Gastrocnemius medialis (tissue), 4 donors: ENCODE measurements around the gene PGLYRP2. TPM values are rescaled to one million over a fixed set of nuclear protein-coding genes. Genes with fewer than 3 reads are reported as not detected.

Source experiments
- ATAC-seq, 2 donors: fragments of 150-250 bp; one replicate each; pipeline ENCODE4 v1.9.1; 2016
- DNase-seq, 2 donors: peaks; one replicate each; pipeline ENCODE4 v3.0.0-alpha.2; 2019
- H3K27ac ChIP-seq, 4 donors: fragments of 200-600 bp; sonication (generic); 1 replicate in 1 of 4; 2 replicates in 3 of 4; pipeline ENCODE4 v1.5.1; 2016 to 2018; ENCODE audit warnings: mild to moderate bottlenecking in 2 of 4, moderate library complexity in 1 of 4
- H3K27me3 ChIP-seq, 3 donors: fragments of 200-600 bp; sonication (generic) in 2 of 3; 1 replicate in 1 of 3; 2 replicates in 2 of 3; pipeline versions ENCODE4 v1.5.1 to v1.6.0; 2016 to 2019; ENCODE audit warnings: mild to moderate bottlenecking in 1 of 3, moderate library complexity in 1 of 3
- H3K36me3 ChIP-seq, 2 donors: fragments of 200-600 bp; sonication (generic) in 1 of 2; one replicate each; pipeline ENCODE4 v1.5.1; 2017 to 2018
- H3K4me1 ChIP-seq, 2 donors: fragments of 200-600 bp; sonication (generic) in 1 of 2; one replicate each; pipeline ENCODE4 v1.5.1; 2016 to 2017; ENCODE audit warnings: mild to moderate bottlenecking in 2 of 2
- H3K4me3 ChIP-seq, 4 donors: fragments of 200-600 bp; sonication (generic) in 3 of 4; 1 replicate in 1 of 4; 2 replicates in 3 of 4; pipeline ENCODE4 v1.5.1; 2016 to 2019; ENCODE audit warnings: mild to moderate bottlenecking in 2 of 4
- H3K9me3 ChIP-seq, 3 donors: fragments of 200-600 bp; sonication (generic) in 2 of 3; 1 replicate in 1 of 3; 2 replicates in 2 of 3; pipeline ENCODE4 v1.5.1; 2016 to 2019
- CTCF ChIP-seq, 5 experiments: fragments of 450-650 bp in 3 of 5; fragments of 200-600 bp in 2 of 5; sonication (generic) in 2 of 5; IDR thresholded peaks in 4 of 5; conservative IDR thresholded peaks in 1 of 5; 1 replicate in 4 of 5; 2 replicates in 1 of 5; pipeline ENCODE4 v1.5.1; 2016 to 2019; ENCODE audit warnings: antibody characterized with exemption in 5 of 5, mild to moderate bottlenecking in 3 of 5, moderate library complexity in 3 of 5
- POLR2A ChIP-seq, 2 donors: fragments of 450-650 bp; IDR thresholded peaks; one replicate each; pipeline ENCODE4 v1.6.1; 2017; ENCODE audit warnings: antibody characterized with exemption in 2 of 2, mild to moderate bottlenecking in 2 of 2, moderate library complexity in 2 of 2
- in situ Hi-C, 4 donors: fragments of 200-750 bp; cut with MboI; loops; one replicate each; pipeline versions ENCODE4 v1.15.0 to v1.8.0; 2017; ENCODE audit warnings: low sequenced_read_pairs in 4 of 4
- intact Hi-C: fragments of 100-400 bp; cut with DNase I; formaldehyde crosslinking; loops from one replicate; pipeline ENCODE4 v1.15.1; 2023; ENCODE audit warnings: low total_unique reads
- total RNA-seq, 4 donors: library from RNA; depleted of rRNA; stranded (reverse); fragments of >200 nt; gene quantifications; one replicate each; pipeline versions ENCODE4 v1.1.0 to v1.2.3, GENCODE V29; 2016

The PGLYRP2 gene
- total RNA-seq, 4 donors from 2014 or later, result not detected

DNA sequence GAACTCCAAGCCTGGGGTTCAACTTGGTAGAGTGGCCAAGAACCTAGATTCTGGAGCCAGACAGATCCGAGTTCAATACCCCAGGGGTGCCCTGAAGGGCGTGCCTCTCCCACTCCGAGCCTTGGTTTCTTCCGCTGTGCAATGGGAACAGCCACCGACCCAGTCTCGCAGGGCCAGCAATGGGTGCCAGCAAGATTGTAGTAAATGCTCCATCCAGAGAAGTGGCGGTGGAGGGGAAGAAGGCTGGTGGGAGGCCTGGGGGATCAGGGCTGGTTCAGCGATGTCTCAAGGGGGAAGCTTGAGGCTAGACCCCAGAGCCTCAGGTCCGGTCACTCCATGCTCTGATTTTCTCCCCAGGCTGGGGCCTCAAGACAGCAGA lies 34.1 kb downstream of the PGLYRP2 start:
- Histone ChIP-seq H3K36me3 (no peaks in the 10 kb centered on the region), H3K27me3 (no peaks in the 10 kb centered on the region), H3K4me1 (peaks cover 43 to 47% of the 10 kb centered on the region in 2 donors), H3K27ac (peak overlapping the region; percentile 97 to 99 (median 98)), H3K9me3 (no peaks in the 10 kb centered on the region), H3K4me3 (no peak overlapping the region)
- intact Hi-C loops, result loop anchor here (2.0 to 10.0 kb wide), 4 partner anchors 32 to 880 kb away; partner anchors contain the start of gene BRD4
- DNase-seq (peak in 1 of 2 donors; percentile 29), ATAC-seq (no peak)
- in situ Hi-C loops, result loop anchor here in 2 of 4 donors (25.0 kb wide), 1 partner anchor 183 kb away; no protein-coding TSS in a partner anchor
- TF ChIP-seq POLR2A (IDR thresholded peaks at IDR 0.05) (no peak), CTCF (IDR thresholded peaks at IDR 0.05 in 4 of 5, conservative IDR thresholded peaks at IDR 0.05 in 1 of 5) (no peak)

- H3K27me3 ChIP-seq, result no peaks in the 10 kb centered on the region
- peak overlapping the region; percentile 97 to 99 (median 98) for H3K27ac ChIP-seq
- DNase-seq (peak; percentile 70 to 81), ATAC-seq (peak; percentile 66 to 70)
- H3K9me3 ChIP-seq, result no peaks in the 10 kb centered on the region
- H3K36me3 ChIP-seq, result no peaks in the 10 kb centered on the region
- peaks cover 43 to 47% of the 10 kb centered on the region in 2 donors for H3K4me1 ChIP-seq
- intact Hi-C loops, result loop anchor here (2.0 to 10.0 kb wide), 4 partner anchors 32 to 880 kb away; partner anchors contain the start of gene BRD4
- in situ Hi-C loops, result loop anchor here in 2 of 4 donors (25.0 kb wide), 1 partner anchor 182 kb away; no protein-coding TSS in a partner anchor
- H3K4me3 ChIP-seq, result no peak overlapping the region
- TF ChIP-seq CTCF (IDR thresholded peaks at IDR 0.05 in 4 of 5, conservative IDR thresholded peaks at IDR 0.05 in 1 of 5), result no peak
- peak in 1 of 2 donors; percentile 9 for TF ChIP-seq POLR2A (IDR thresholded peaks at IDR 0.05)
Measured at GRCh38 chr19:15444505-15445226, 34.6 kb downstream of the PGLYRP2 start.

DNA sequence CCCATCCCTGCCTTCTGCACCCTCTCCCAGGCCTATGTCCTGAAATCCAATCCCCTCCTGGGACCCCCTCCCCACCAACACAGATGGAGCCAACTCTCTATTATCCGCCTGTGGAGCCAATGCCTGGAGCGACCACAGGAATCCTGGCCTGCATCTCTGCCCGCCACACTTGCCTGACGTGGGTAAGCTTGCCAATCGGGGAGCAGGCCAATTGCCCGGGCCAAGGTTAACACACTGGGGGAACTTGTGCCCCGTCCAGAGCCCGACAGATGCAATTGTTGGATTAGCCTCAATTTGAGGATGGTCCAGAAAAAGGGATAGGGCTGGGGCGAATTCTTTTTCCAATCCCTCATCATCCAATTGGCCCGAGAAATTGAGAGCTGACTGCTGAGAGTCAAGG lies 35.5 kb downstream of the PGLYRP2 start:
- peak; percentile 24 to 46 for ATAC-seq
- TF ChIP-seq CTCF (IDR thresholded peaks at IDR 0.05 in 4 of 5, conservative IDR thresholded peaks at IDR 0.05 in 1 of 5) (no peak), POLR2A (IDR thresholded peaks at IDR 0.05) (no peak)
- Histone ChIP-seq H3K4me3 (no peak overlapping the region), H3K36me3 (no peaks in the 10 kb centered on the region), H3K9me3 (no peaks in the 10 kb centered on the region), H3K27ac (peak overlapping the region; percentile 97 to 99 (median 98)), H3K4me1 (peaks cover 40 to 44% of the 10 kb centered on the region in 2 donors), H3K27me3 (no peaks in the 10 kb centered on the region)
- intact Hi-C loops, result loop anchor here (2.0 to 10.0 kb wide), 2 partner anchors 31 to 879 kb away; no protein-coding TSS in a partner anchor
- DNase-seq, result peak; percentile 47 to 86
- in situ Hi-C loops, result loop anchor here in 2 of 4 donors (25.0 kb wide), 1 partner anchor 182 kb away; no protein-coding TSS in a partner anchor

- Histone ChIP-seq H3K4me1 (peaks cover 36 to 42% of the 10 kb centered on the region in 2 donors), H3K4me3 (no peak overlapping the region), H3K27me3 (no peaks in the 10 kb centered on the region), H3K27ac (peak overlapping the region; percentile 97 to 99 (median 98)), H3K9me3 (no peaks in the 10 kb centered on the region), H3K36me3 (no peaks in the 10 kb centered on the region)
- TF ChIP-seq POLR2A (IDR thresholded peaks at IDR 0.05), result no peak
- no peak for TF ChIP-seq CTCF (IDR thresholded peaks at IDR 0.05 in 4 of 5, conservative IDR thresholded peaks at IDR 0.05 in 1 of 5)
- in situ Hi-C loops, result loop anchor here in 2 of 4 donors (25.0 kb wide), 1 partner anchor 181 kb away; no protein-coding TSS in a partner anchor
- peak in 1 of 2 donors; percentile 21 for DNase-seq
- intact Hi-C loops, result loop anchor here (10.0 kb wide), 1 partner anchor 879 kb away; no protein-coding TSS in a partner anchor
- no peak for ATAC-seq
Measured at GRCh38 chr19:15443325-15443724, 36.0 kb downstream of the PGLYRP2 start.
